Left lobe of liver (tissue), 1 donor: ENCODE data around the gene PIM3. TPM values are rescaled to one million over a fixed set of nuclear protein-coding genes. Genes with fewer than 3 reads are reported as not detected.

ENCODE experiments used
- total RNA-seq: library from RNA; stranded (reverse); gene quantifications from one replicate; pipeline ENCODE4 v1.2.1, GENCODE V29; 2021
- donor health status: DM: no; HTN: yes; CAD: no.

The PIM3 gene
- total RNA-seq, 1 donor from 2014 or later: 36.8 TPM

Other genes starting within 250 kb of the PIM3 start
- 17.9 TPM for gene BRD1, start 132.9 kb upstream of the PIM3 start, total RNA-seq
- gene ZBED4, start 106.9 kb upstream of the PIM3 start, total RNA-seq: 4.7 TPM
- gene ALG12, start 42.3 kb upstream of the PIM3 start, total RNA-seq: 19.1 TPM
- gene CRELD2, start 42.1 kb upstream of the PIM3 start, total RNA-seq: 65.1 TPM
- not detected for gene IL17REL, start 52.0 kb downstream of the PIM3 start, total RNA-seq
- not detected for gene TTLL8, start 97.5 kb downstream of the PIM3 start, total RNA-seq
- not detected for gene MLC1, start 124.7 kb downstream of the PIM3 start, total RNA-seq
- not detected for gene MOV10L1, start 129.2 kb downstream of the PIM3 start, total RNA-seq
- gene PANX2, start 210.0 kb downstream of the PIM3 start, total RNA-seq: 10.6 TPM
- 25.9 TPM for gene TRABD, start 225.1 kb downstream of the PIM3 start, total RNA-seq
- gene SELENOO, start 240.2 kb downstream of the PIM3 start, total RNA-seq: 85.2 TPM